Ovary (tissue), 3 donors: ENCODE results near the gene MAPKAP1.

Source experiments
- EP300 ChIP-seq: sonication (generic); formaldehyde crosslinking; IDR thresholded peaks from one replicate; pipeline ENCODE4 v1.6.1; 2017; ENCODE audit warnings: antibody characterized with exemption
- POLR2A ChIP-seq: fragments of 450-650 bp; IDR thresholded peaks from one replicate; pipeline ENCODE4 v1.6.1; 2017; ENCODE audit warnings: antibody characterized with exemption, mild to moderate bottlenecking, moderate library complexity
- TF ChIP-seq, protein P1 (sequence below), 3 donors: fragments of 450-650 bp in 2 of 3; fragments of 200-600 bp in 1 of 3; IDR thresholded peaks; one replicate each; pipeline versions ENCODE4 v1.5.1 to v1.8.0; 2016 to 2022; ENCODE audit warnings: antibody characterized with exemption in 3 of 3, mild to moderate bottlenecking in 1 of 3
- donor health status: DM: no; HTN: no; CAD: no.

DNA sequence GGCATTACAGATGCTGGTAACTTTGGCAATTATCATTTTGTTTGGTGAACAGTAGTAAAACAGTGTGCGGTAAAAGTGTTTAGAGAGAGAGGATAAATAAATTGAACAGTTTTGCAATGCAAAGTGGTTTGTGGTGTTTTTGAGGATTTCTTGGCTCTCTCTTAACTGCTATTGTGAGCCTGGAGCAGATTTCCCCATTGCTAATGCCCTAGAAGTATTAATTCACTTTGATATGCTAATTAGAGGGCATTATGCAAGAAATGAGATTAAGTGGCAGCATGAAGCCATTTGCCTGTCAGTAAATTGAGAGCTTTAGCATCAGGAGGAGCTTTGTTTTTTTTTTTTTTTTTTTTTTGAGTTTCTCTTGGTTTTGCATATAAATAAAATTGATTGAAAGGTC is 48.3 kb upstream of the MAPKAP1 start:
- TF ChIP-seq, protein P1, sequence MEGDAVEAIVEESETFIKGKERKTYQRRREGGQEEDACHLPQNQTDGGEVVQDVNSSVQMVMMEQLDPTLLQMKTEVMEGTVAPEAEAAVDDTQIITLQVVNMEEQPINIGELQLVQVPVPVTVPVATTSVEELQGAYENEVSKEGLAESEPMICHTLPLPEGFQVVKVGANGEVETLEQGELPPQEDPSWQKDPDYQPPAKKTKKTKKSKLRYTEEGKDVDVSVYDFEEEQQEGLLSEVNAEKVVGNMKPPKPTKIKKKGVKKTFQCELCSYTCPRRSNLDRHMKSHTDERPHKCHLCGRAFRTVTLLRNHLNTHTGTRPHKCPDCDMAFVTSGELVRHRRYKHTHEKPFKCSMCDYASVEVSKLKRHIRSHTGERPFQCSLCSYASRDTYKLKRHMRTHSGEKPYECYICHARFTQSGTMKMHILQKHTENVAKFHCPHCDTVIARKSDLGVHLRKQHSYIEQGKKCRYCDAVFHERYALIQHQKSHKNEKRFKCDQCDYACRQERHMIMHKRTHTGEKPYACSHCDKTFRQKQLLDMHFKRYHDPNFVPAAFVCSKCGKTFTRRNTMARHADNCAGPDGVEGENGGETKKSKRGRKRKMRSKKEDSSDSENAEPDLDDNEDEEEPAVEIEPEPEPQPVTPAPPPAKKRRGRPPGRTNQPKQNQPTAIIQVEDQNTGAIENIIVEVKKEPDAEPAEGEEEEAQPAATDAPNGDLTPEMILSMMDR (IDR thresholded peaks at IDR 0.05): no peak
- no peak for TF ChIP-seq POLR2A
- TF ChIP-seq EP300: no peak
